Endodermal cell (in vitro differentiated cells): ENCODE data around the gene DTNA. TPM values are rescaled to one million over a fixed set of nuclear protein-coding genes. Genes with fewer than 3 reads are reported as not detected.

Experiments
- DNase-seq: peaks from one replicate; pipeline ENCODE4 v3.0.0-alpha.2; 2017
- H3K27ac ChIP-seq: 2 replicates; pipeline ENCODE4 v1.5.1; 2013; ENCODE audit warnings: mild to moderate bottlenecking, low read depth, low read length, moderate library complexity
- H3K27me3 ChIP-seq: 2 replicates; pipeline ENCODE4 v1.6.1; 2013; ENCODE audit warnings: mild to moderate bottlenecking, low read length, moderate library complexity; ENCODE audit not compliant: insufficient read depth, control insufficient read depth, poor library complexity, severe bottlenecking
- H3K36me3 ChIP-seq: 2 replicates; pipeline ENCODE4 v1.7.0; 2013; ENCODE audit warnings: mild to moderate bottlenecking, low read length, moderate library complexity; ENCODE audit not compliant: control insufficient read depth, insufficient read depth
- H3K4me1 ChIP-seq: one replicate; pipeline ENCODE4 v1.7.0; 2013; ENCODE audit warnings: low read length; ENCODE audit not compliant: control insufficient read depth, insufficient read depth
- H3K4me3 ChIP-seq: 2 replicates; pipeline ENCODE4 v1.5.1; 2013; ENCODE audit warnings: mild to moderate bottlenecking, low read length, moderate library complexity
- H3K9ac ChIP-seq: 2 replicates; pipeline ENCODE4 v1.6.1; 2013; ENCODE audit warnings: mild to moderate bottlenecking, low read length, moderate library complexity; ENCODE audit not compliant: poor library complexity, severe bottlenecking; ENCODE audit errors: extremely low read depth
- H3K9me3 ChIP-seq: 2 replicates; pipeline ENCODE4 v1.6.1; 2013; ENCODE audit warnings: mild to moderate bottlenecking, low read length, moderate library complexity; ENCODE audit not compliant: control insufficient read depth
- H3K27ac Mint-ChIP-seq: 2 replicates; pipeline ENCODE4 v1.8.0; 2020; ENCODE audit warnings: mixed read lengths
- H3K27me3 Mint-ChIP-seq: 2 replicates; pipeline ENCODE4 v1.8.0; 2021; ENCODE audit warnings: mild to moderate bottlenecking, mixed read lengths; ENCODE audit not compliant: insufficient read depth
- H3K36me3 Mint-ChIP-seq: 2 replicates; pipeline ENCODE4 v1.8.0; 2020; ENCODE audit warnings: low read depth, mixed read lengths
- H3K4me1 Mint-ChIP-seq: 2 replicates; pipeline ENCODE4 v1.8.0; 2020; ENCODE audit warnings: mixed read lengths
- H3K4me3 Mint-ChIP-seq: 2 replicates; pipeline ENCODE4 v1.8.0; 2020; ENCODE audit warnings: mild to moderate bottlenecking, moderate library complexity, mixed read lengths
- H3K9me3 Mint-ChIP-seq: 2 replicates; pipeline ENCODE4 v1.8.0; 2020; ENCODE audit warnings: mild to moderate bottlenecking, mixed read lengths
- WGBS, 2 experiments: methylation state at CpG; one replicate each; pipeline versions ENCODE4 v1.1.5 to v1.1.7; 2013; ENCODE audit warnings: missing lambda C conversion rate in 2 of 2, mixed read lengths in 1 of 2; ENCODE audit not compliant: insufficient coverage in 1 of 2, insufficient read length in 1 of 2; 5-methylcytosine and 5-hydroxymethylcytosine counted together
- total RNA-seq, 2 donors: library from RNA; stranded (reverse); fragmentation: NEBNext Ultra II Directional in 1 of 2; extraction: Animal tissue kit (Norgen Biotek cat#: 25700) in 1 of 2; gene quantifications; 2 replicates in 1 of 2; 3 replicates in 1 of 2; pipeline ENCODE4 v1.2.1, GENCODE V29; 2021
- TF ChIP-seq, protein P1 (sequence below): fragments of 200-600 bp; sonication (generic); conservative IDR thresholded peaks from 2 replicates; pipeline ENCODE4 v1.5.0; 2021; ENCODE audit warnings: antibody characterized with exemption, mild to moderate bottlenecking

Gene DTNA
- total RNA-seq, 2 donors from 2014 or later, result 45.6 to 51.6 TPM

DNA sequence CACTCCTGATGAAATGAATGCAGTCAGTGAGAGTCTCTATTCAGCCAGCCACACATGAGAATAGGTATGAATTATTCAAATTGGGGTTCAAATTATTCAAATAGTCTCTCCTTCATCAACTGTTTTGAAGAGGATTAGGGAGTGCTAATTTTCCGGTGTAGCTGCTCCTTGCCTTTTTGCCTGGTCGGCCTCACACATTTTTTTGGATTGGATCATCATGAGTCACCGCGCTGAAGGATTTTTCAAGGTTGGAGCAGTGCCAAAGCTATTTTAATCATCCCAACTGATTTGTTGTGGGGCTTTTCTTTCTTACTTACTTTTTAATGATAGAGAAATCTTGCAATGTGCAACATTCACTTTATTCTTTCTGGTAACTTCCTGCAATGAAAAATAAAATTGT, 2.4 kb upstream of the DTNA start:
- H3K9me3 ChIP-seq, result no peaks in the 10 kb centered on the region
- no peaks in the 10 kb centered on the region for H3K27me3 ChIP-seq
- H3K4me1 ChIP-seq, result no peaks in the 10 kb centered on the region
- TF ChIP-seq, protein P1, sequence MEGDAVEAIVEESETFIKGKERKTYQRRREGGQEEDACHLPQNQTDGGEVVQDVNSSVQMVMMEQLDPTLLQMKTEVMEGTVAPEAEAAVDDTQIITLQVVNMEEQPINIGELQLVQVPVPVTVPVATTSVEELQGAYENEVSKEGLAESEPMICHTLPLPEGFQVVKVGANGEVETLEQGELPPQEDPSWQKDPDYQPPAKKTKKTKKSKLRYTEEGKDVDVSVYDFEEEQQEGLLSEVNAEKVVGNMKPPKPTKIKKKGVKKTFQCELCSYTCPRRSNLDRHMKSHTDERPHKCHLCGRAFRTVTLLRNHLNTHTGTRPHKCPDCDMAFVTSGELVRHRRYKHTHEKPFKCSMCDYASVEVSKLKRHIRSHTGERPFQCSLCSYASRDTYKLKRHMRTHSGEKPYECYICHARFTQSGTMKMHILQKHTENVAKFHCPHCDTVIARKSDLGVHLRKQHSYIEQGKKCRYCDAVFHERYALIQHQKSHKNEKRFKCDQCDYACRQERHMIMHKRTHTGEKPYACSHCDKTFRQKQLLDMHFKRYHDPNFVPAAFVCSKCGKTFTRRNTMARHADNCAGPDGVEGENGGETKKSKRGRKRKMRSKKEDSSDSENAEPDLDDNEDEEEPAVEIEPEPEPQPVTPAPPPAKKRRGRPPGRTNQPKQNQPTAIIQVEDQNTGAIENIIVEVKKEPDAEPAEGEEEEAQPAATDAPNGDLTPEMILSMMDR, result no peak
- Mint-ChIP-seq H3K4me3 (no peak overlapping the region), H3K4me1 (peaks cover 20% of the 10 kb centered on the region), H3K9me3 (no peaks in the 10 kb centered on the region), H3K27ac (peak overlapping the region; percentile 1), H3K27me3 (no peaks in the 10 kb centered on the region), H3K36me3 (no peaks in the 10 kb centered on the region)
- H3K4me3 ChIP-seq, result no peak overlapping the region
- no peaks in the 10 kb centered on the region for H3K36me3 ChIP-seq
- peak; percentile 66 for DNase-seq
- H3K9ac ChIP-seq, result no peak overlapping the region
- 43% methylated on average over 4 of the region's 4 CpGs; no CpG with 5 or more reads in 1 of the 2 experiments for WGBS, 2 experiments
- no peak overlapping the region for H3K27ac ChIP-seq

DNA sequence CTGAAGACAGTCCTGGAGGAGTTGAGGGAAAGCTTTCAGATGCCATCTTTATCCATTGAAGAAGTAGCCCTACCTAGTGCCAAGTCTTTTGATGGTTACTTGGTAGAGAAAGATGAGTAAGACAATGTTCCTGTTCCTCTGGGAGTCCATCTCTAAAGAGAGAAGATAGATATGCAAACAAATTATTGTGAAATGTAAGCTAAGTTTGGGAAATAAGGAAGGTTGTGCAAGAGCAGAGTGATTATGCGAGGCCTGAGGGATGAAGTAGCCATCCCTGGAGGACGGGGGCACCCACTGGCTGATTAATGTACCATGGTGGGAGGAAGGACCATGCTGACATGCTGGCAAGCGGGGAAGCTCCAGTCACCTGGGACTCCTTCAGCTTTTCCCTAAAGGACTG, 994 bp upstream of the DTNA start:
- Histone ChIP-seq H3K9ac (no peak overlapping the region), H3K4me1 (no peaks in the 10 kb centered on the region), H3K9me3 (no peaks in the 10 kb centered on the region), H3K36me3 (no peaks in the 10 kb centered on the region), H3K27ac (no peak overlapping the region), H3K27me3 (no peaks in the 10 kb centered on the region), H3K4me3 (no peak overlapping the region)
- Mint-ChIP-seq H3K9me3 (no peaks in the 10 kb centered on the region), H3K27me3 (no peaks in the 10 kb centered on the region), H3K27ac (no peak overlapping the region), H3K4me1 (peaks cover 20% of the 10 kb centered on the region), H3K36me3 (no peaks in the 10 kb centered on the region), H3K4me3 (no peak overlapping the region)
- WGBS, 2 experiments, result 92 to 94% methylated on average over 3 of the region's 3 CpGs
- DNase-seq, result no peak
- TF ChIP-seq, protein P1, result no peak

DNA sequence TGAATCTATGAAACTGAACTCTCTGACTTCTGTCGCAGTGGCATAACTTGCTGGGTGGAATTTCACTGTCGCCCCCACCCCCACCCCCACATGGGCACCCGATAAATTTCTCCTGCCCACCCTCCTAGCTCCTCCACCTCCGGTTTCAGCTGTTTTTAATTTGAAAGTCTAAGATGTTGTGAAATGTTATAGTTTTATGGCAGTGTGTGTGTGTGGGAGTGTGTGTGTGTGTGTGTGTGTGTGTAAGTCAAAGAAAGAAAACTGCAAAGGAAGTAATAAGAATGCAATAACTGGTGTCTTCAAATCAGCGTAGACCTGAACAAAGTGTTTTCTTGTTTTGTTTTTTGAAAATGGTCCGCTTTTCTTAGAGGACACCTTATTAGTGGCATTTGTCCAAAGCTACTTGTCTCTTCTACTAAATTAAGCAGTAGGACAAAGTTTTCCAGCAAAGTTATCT, 388 bp downstream of the DTNA start:
- Histone ChIP-seq H3K27ac (peak overlapping the region; percentile 80), H3K27me3 (no peaks in the 10 kb centered on the region), H3K36me3 (no peaks in the 10 kb centered on the region), H3K4me1 (no peaks in the 10 kb centered on the region), H3K9ac (no peak overlapping the region), H3K4me3 (no peak overlapping the region), H3K9me3 (no peaks in the 10 kb centered on the region)
- Mint-ChIP-seq H3K9me3 (no peaks in the 10 kb centered on the region), H3K4me3 (no peak overlapping the region), H3K36me3 (no peaks in the 10 kb centered on the region), H3K27me3 (no peaks in the 10 kb centered on the region), H3K4me1 (peaks cover 20% of the 10 kb centered on the region), H3K27ac (peak overlapping the region; percentile 37)
- WGBS, 2 experiments, result 69 to 72% methylated on average over 3 to 6 of the region's 6 CpGs
- TF ChIP-seq, protein P1, result no peak
- no peak for DNase-seq
